IPS-11a (cell line): ENCODE data around the gene RAB37.

Source experiments
- H3K4me3 ChIP-seq: one replicate; pipeline ENCODE4 v1.5.1; 2013; ENCODE audit warnings: low read depth, low read length, control low read depth

Gene RAB37

GRCh38 chr17:74728033-74728701, 8.9 kb upstream of the RAB37 start:
- no peak overlapping the region for H3K4me3 ChIP-seq

- H3K4me3 ChIP-seq = no peak overlapping the region
These were observed 8.4 kb upstream of the RAB37 start for GRCh38 chr17:74728702-74729075.

- H3K4me3 ChIP-seq = no peak overlapping the region
These were observed 7.7 kb upstream of the RAB37 start for GRCh38 chr17:74729368-74729767.

- no peak overlapping the region for H3K4me3 ChIP-seq
These were observed 7.2 kb upstream of the RAB37 start for GRCh38 chr17:74729866-74730265.

GRCh38 chr17:74730491-74731346, 6.3 kb upstream of the RAB37 start:
- no peak overlapping the region for H3K4me3 ChIP-seq

- no peak overlapping the region for H3K4me3 ChIP-seq
These were observed 5.8 kb upstream of the RAB37 start for GRCh38 chr17:74731347-74731605.

GRCh38 chr17:74732042-74732867, 4.8 kb upstream of the RAB37 start:
- H3K4me3 ChIP-seq = no peak overlapping the region

GRCh38 chr17:74733365-74734122, 3.5 kb upstream of the RAB37 start:
- no peak overlapping the region for H3K4me3 ChIP-seq

- H3K4me3 ChIP-seq = no peak overlapping the region
These were observed 2.8 kb upstream of the RAB37 start for GRCh38 chr17:74734256-74734655.

GRCh38 chr17:74737299-74738050, 419 bp downstream of the RAB37 start:
- peak overlapping the region; percentile 75 for H3K4me3 ChIP-seq

GRCh38 chr17:74738051-74738996, 1.3 kb downstream of the RAB37 start:
- peak overlapping the region; percentile 75 for H3K4me3 ChIP-seq

GRCh38 chr17:74739227-74739831, 2.3 kb downstream of the RAB37 start:
- H3K4me3 ChIP-seq = no peak overlapping the region

GRCh38 chr17:74740173-74740572, 3.1 kb downstream of the RAB37 start:
- no peak overlapping the region for H3K4me3 ChIP-seq

- no peak overlapping the region for H3K4me3 ChIP-seq
These were observed 3.8 kb downstream of the RAB37 start for GRCh38 chr17:74740641-74741387.

GRCh38 chr17:74742153-74742515, 5.1 kb downstream of the RAB37 start:
- H3K4me3 ChIP-seq = no peak overlapping the region

GRCh38 chr17:74742978-74743545, 6.0 kb downstream of the RAB37 start:
- H3K4me3 ChIP-seq = no peak overlapping the region

GRCh38 chr17:74743755-74744154, 6.7 kb downstream of the RAB37 start:
- H3K4me3 ChIP-seq = no peak overlapping the region

GRCh38 chr17:74744349-74744713, 7.3 kb downstream of the RAB37 start:
- no peak overlapping the region for H3K4me3 ChIP-seq
